Activated CD8-positive, alpha-beta T cell treated with anti-CD3 and anti-CD28 coated beads for 36 hours (primary cell): ENCODE results near the gene GPC4. TPM values are rescaled to one million over a fixed set of nuclear protein-coding genes. Genes with fewer than 3 reads are reported as not detected.

Experiments used
- ATAC-seq: fragments of 200-7000 bp; cut with Tn5 transposase; one replicate; pipeline ENCODE4 v1.10.0; 2021; ENCODE audit warnings: mild to moderate bottlenecking, moderate library complexity
- CTCF ChIA-PET: fragments of 350-600 bp; sonication (Branson Sonifier 250); formaldehyde crosslinking; loops from one replicate; lab custom pipeline; 2021; ENCODE audit warnings: antibody characterized with exemption; lab: Charles Lee
- POLR2A ChIA-PET: fragments of 350-600 bp; sonication (Branson Sonifier 250); formaldehyde crosslinking; loops from one replicate; lab custom pipeline; 2021; ENCODE audit warnings: antibody characterized with exemption; lab: Charles Lee
- DNase-seq: peaks from one replicate; pipeline ENCODE4 v3.0.0-alpha.2; 2020
- H3K27ac Mint-ChIP-seq: one replicate; pipeline ENCODE4 v1.8.0; 2021; ENCODE audit warnings: mild to moderate bottlenecking, mixed read lengths
- H3K27me3 Mint-ChIP-seq: one replicate; pipeline ENCODE4 v1.8.0; 2021; ENCODE audit warnings: mixed read lengths
- H3K36me3 Mint-ChIP-seq: one replicate; pipeline ENCODE4 v1.8.0; 2021; ENCODE audit warnings: low read depth, mixed read lengths
- H3K4me1 Mint-ChIP-seq: one replicate; pipeline ENCODE4 v1.8.0; 2021; ENCODE audit warnings: low read depth, mixed read lengths
- H3K4me3 Mint-ChIP-seq: one replicate; pipeline ENCODE4 v1.8.0; 2021; ENCODE audit warnings: mild to moderate bottlenecking, moderate library complexity, mixed read lengths
- H3K9me3 Mint-ChIP-seq: one replicate; pipeline ENCODE4 v1.8.0; 2021; ENCODE audit warnings: mixed read lengths
- intact Hi-C: fragments of 100-400 bp; cut with micrococcal nuclease; formaldehyde crosslinking; loops from one replicate; pipeline ENCODE4 v1.10.0; 2022
- total RNA-seq, 2 experiments: library from RNA; stranded (reverse); gene quantifications; one replicate each; pipeline ENCODE4 v1.2.3, GENCODE V29; 2021
- TF ChIP-seq, protein P1 (sequence below): fragments of 200-600 bp; IDR thresholded peaks from one replicate; pipeline ENCODE4 v1.8.0; 2022; ENCODE audit warnings: antibody characterized with exemption, mild to moderate bottlenecking

GPC4 gene
- total RNA-seq, 2 experiments from 2014 or later: not detected

DNA sequence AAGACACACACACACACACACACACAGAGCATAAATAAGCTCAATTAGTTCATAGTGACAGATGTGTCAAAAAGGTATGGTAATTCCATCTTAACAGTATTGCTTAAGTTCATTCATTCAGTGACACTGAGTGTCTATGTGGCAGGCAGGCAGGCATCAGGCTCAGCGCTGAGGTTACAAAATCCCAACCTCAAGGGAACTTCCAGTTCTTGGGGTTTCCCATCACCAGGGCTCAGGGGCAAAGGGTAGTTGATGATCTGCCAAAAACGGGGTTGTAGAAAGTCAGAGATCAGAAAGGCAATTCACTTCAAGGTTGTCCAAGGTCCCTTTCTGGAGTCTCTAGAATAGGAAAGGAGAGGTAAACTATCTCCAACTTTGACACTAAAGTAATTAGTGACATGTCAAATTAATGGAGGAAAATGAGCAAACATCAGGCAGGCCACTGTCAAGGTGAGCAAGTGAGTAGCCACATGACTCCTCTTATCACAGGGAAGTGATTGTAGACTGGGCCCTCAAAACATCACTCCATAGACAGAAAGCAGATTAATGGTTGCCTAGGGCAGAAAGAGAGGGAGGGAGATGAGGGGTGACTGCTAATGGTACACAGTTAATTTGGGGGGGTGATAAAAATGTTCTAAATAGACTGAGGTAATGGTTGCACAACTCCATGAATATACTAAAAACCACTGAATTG is 41.8 kb downstream of the GPC4 start:
- intact Hi-C loops: no loop called here
- no peak for DNase-seq
- ChIA-PET CTCF (no interaction called here), POLR2A (no interaction called here)
- H3K4me3 Mint-ChIP-seq: no peak overlapping the region
- no peaks in the 10 kb centered on the region for H3K9me3 Mint-ChIP-seq
- no peaks in the 10 kb centered on the region for H3K4me1 Mint-ChIP-seq
- no peak for ATAC-seq
- no peak overlapping the region for H3K27ac Mint-ChIP-seq
- H3K27me3 Mint-ChIP-seq: no peaks in the 10 kb centered on the region
- TF ChIP-seq, protein P1, sequence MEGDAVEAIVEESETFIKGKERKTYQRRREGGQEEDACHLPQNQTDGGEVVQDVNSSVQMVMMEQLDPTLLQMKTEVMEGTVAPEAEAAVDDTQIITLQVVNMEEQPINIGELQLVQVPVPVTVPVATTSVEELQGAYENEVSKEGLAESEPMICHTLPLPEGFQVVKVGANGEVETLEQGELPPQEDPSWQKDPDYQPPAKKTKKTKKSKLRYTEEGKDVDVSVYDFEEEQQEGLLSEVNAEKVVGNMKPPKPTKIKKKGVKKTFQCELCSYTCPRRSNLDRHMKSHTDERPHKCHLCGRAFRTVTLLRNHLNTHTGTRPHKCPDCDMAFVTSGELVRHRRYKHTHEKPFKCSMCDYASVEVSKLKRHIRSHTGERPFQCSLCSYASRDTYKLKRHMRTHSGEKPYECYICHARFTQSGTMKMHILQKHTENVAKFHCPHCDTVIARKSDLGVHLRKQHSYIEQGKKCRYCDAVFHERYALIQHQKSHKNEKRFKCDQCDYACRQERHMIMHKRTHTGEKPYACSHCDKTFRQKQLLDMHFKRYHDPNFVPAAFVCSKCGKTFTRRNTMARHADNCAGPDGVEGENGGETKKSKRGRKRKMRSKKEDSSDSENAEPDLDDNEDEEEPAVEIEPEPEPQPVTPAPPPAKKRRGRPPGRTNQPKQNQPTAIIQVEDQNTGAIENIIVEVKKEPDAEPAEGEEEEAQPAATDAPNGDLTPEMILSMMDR: no peak
- H3K36me3 Mint-ChIP-seq: no peaks in the 10 kb centered on the region

DNA sequence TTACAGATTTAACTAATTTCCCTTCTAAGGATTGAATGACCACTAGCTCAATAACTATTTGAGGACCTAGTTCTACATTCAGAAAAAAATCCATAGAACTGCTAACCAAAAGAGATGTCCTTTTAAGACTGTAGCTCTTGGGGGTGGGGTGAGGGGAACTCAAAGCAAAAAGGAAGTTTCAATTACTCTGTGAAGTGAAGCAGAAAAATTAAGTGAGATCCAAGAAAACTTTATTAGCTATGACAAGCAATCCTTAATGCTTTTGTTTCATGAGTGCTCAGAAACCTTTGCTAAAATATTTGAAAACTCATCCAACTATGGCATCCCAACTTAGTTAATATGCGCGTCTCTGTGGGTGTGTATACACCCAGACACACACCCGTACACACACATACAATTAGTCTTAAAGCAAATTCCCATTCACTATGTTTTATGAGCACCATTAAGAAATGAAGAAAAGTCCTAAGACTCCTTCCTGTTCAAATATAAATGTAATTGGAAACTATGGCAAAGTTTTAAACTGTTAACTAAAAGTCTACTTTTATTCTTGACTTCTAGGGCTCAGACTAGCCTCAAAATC is 44.5 kb downstream of the GPC4 start:
- Mint-ChIP-seq H3K4me3 (no peak overlapping the region), H3K27ac (no peak overlapping the region), H3K27me3 (no peaks in the 10 kb centered on the region), H3K4me1 (no peaks in the 10 kb centered on the region), H3K36me3 (no peaks in the 10 kb centered on the region), H3K9me3 (no peaks in the 10 kb centered on the region)
- no peak for DNase-seq
- ChIA-PET POLR2A (no interaction called here), CTCF (no interaction called here)
- TF ChIP-seq, protein P1: no peak
- ATAC-seq: no peak
- intact Hi-C loops: no loop called here

GRCh38 chrX:133369065-133369464 is 46.2 kb downstream of the GPC4 start:
- no peaks in the 10 kb centered on the region for H3K4me1 Mint-ChIP-seq
- ChIA-PET POLR2A (no interaction called here), CTCF (no interaction called here)
- H3K27ac Mint-ChIP-seq: no peak overlapping the region
- H3K36me3 Mint-ChIP-seq: no peaks in the 10 kb centered on the region
- H3K4me3 Mint-ChIP-seq: no peak overlapping the region
- no peaks in the 10 kb centered on the region for H3K27me3 Mint-ChIP-seq
- no peak for ATAC-seq
- DNase-seq: no peak
- no peaks in the 10 kb centered on the region for H3K9me3 Mint-ChIP-seq
- TF ChIP-seq, protein P1: no peak
- intact Hi-C loops: no loop called here

DNA sequence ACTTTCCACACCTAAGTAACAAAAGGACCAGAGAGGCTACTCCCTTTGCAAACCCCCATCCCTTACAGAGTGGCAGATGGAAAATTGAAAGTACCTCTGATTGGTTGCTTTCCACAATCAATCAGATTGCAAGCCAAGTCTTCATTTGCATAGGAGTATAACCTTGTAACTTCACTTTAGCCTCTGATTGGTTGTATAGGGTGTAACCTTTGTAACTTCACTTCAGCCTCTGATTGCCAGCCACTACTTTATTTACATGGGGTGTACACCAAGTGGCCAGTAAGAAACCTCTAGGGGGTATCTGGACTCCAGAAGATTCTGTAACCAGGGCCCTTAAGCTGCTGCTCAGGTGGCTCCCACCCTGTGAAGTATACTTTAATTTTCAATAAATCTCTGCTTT is 48.6 kb downstream of the GPC4 start:
- intact Hi-C loops: no loop called here
- POLR2A ChIA-PET: no interaction called here
- CTCF ChIA-PET: no interaction called here

More for the DNA sequence above, 48.6 kb downstream of the GPC4 start:
- Mint-ChIP-seq H3K9me3 (no peaks in the 10 kb centered on the region), H3K27me3 (no peaks in the 10 kb centered on the region), H3K27ac (no peak overlapping the region), H3K4me1 (no peaks in the 10 kb centered on the region), H3K4me3 (no peak overlapping the region), H3K36me3 (no peaks in the 10 kb centered on the region)
- TF ChIP-seq, protein P1: no peak
- no peak for ATAC-seq
- DNase-seq: no peak
